ENCODE measurements around the gene ZMYM3. TPM values are rescaled to one million over a fixed set of nuclear protein-coding genes. Genes with fewer than 3 reads are reported as not detected.
"Not testable (repeated sequence)": the region's sequence is repeated elsewhere in the genome, so short reads cannot be mapped to it uniquely, and the experiment has no call there.

ZMYM3 gene
- total RNA-seq, 4 donors from 2014 or later = 5.7 to 10.9 (median 8.3) TPM

GRCh38 chrX:71283403-71284143, 29.6 kb upstream of the ZMYM3 start, which contains the start of gene NONO:
NONO (plus strand) TSS chrX:71283635; CDS start chrX:71290638, 7,003 bp downstream.
- 2 to 21% methylated on average over 9 to 21 of the region's 57 CpGs for WGBS, 2 donors
- intact Hi-C loops (cut with DNase I) = no loop called here
- Histone ChIP-seq H3K4me1 (peaks cover 0 to 38% (median 0%) of the 10 kb centered on the region in 3 donors), H3K4me3 (peak within 1 kb of the TSS; percentile 61 to 72 (median 66)), H3K36me3 (no peaks in the 10 kb centered on the region), H3K27ac (peak within 1 kb of the TSS; percentile 87 to 95 (median 91)), H3K27me3 (no peaks in the 10 kb centered on the region), H3K9me3 (no peaks in the 10 kb centered on the region)
- peak; percentile 45 for DNase-seq
- no peak for TF ChIP-seq CTCF (IDR thresholded peaks at IDR 0.05)
- peak in 1 of 4 donors; percentile 81 for TF ChIP-seq POLR2A (IDR thresholded peaks at IDR 0.05)

GRCh38 chrX:71282514-71283402, 28.8 kb upstream of the ZMYM3 start:
- WGBS, 2 donors = 0 to 51% methylated on average over 9 to 16 of the region's 16 CpGs
- H3K27ac ChIP-seq = peak overlapping the region; percentile 87 to 95 (median 91)
- no peaks in the 10 kb centered on the region for H3K9me3 ChIP-seq
- H3K27me3 ChIP-seq = no peaks in the 10 kb centered on the region
- H3K36me3 ChIP-seq = no peaks in the 10 kb centered on the region
- intact Hi-C loops (cut with DNase I) = no loop called here
- H3K4me3 ChIP-seq = peak overlapping the region; percentile 61 to 72 (median 66)
- H3K4me1 ChIP-seq = peaks cover 0 to 32% (median 0%) of the 10 kb centered on the region in 3 donors
- DNase-seq = no peak
- TF ChIP-seq POLR2A (IDR thresholded peaks at IDR 0.05) (no peak), CTCF (IDR thresholded peaks at IDR 0.05) (no peak)

DNA sequence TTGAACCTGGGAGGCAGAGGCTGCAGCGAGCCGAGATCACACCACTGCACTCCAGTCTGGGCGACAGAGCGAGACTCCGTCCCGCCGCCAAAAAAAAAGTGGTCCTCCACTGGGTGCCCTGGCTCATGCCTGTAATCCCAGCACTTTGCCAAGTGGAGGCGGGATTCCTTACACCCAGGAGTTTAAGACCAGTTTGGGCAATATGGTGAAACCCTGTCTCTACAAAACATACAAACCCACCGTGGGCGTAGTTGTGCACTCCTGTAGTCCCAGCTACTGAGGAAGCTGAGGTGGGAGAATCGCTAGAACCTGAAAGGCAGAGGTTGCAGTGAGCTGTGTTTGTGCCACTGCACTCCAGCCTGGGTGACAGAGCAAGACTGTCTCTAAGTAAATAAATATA, 27.4 kb upstream of the ZMYM3 start:
- H3K27me3 ChIP-seq; H3K9me3 ChIP-seq; H3K36me3 ChIP-seq; H3K27ac ChIP-seq; intact Hi-C loops (cut with DNase I); DNase-seq; H3K4me3 ChIP-seq: not testable (repeated sequence)
- peaks cover 0 to 19% (median 0%) of the 10 kb centered on the region in 3 donors for H3K4me1 ChIP-seq
- WGBS, 2 donors = 76 to 100% methylated on average over 2 to 4 of the region's 11 CpGs

DNA sequence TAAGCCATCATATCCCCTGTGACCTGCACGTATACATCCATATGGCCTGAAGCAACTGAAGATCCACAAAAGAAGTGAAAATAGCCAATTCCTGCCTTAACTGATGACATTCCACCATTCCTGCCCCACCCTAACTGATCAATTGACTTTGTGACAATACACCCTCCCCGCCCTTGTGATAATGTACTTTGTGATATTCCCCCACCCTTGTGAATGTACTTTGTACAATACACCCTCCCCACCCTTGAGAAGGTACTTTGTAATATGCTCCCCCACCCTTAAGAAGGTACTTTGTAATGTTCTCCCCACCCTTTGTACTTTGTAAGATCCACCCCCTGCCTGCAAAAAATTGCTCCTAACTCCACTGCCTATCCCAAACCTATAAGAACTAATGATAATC, 18.4 kb upstream of the ZMYM3 start:
- DNase-seq; H3K4me1 ChIP-seq; H3K27me3 ChIP-seq; H3K27ac ChIP-seq; H3K4me3 ChIP-seq; H3K9me3 ChIP-seq; intact Hi-C loops (cut with DNase I); H3K36me3 ChIP-seq: not testable (repeated sequence)
- 63 to 67% methylated on average over 1 to 2 of the region's 2 CpGs for WGBS, 2 donors

DNA sequence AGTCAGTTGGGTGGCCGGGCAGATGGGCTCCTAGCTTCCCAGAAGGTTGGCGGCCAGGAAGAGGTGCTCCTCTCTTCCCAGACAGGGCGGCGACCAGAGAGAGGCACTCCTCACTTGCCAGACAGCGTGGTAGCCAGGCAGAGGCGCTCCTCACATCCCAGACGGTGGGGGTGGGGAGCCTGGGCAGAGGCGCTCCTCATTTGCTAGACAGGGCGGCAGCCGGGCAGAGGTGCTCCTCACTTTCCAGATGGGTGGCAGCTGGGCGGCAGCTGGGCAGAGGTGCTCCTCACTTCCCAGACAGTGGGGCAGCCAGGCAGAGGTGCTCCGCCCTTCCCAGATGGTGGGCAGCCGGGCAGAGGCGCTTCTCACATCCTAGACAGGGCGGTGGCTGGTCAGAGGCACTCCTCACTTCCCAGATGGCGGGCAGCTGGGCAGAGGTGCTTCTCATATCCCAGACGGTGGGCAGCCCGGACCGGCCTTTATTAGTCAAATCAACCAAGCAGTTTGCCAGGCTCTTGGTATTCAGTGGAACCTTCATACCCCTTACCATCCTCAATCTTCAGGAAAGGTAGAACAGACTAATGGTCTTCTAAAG, 16.0 kb upstream of the ZMYM3 start:
- no peak for DNase-seq
- TF ChIP-seq POLR2A (IDR thresholded peaks at IDR 0.05) = no peak
- no peak for TF ChIP-seq CTCF (IDR thresholded peaks at IDR 0.05)
- Histone ChIP-seq H3K9me3 (peaks cover 0 to 6% (median 0%) of the 10 kb centered on the region in 3 donors), H3K27me3 (no peaks in the 10 kb centered on the region), H3K4me3 (no peak overlapping the region), H3K36me3 (no peaks in the 10 kb centered on the region), H3K4me1 (no peaks in the 10 kb centered on the region), H3K27ac (no peak overlapping the region)
- 100% methylated on average over 1 to 2 of the region's 19 CpGs for WGBS, 2 donors
- intact Hi-C loops (cut with DNase I) = no loop called here

DNA sequence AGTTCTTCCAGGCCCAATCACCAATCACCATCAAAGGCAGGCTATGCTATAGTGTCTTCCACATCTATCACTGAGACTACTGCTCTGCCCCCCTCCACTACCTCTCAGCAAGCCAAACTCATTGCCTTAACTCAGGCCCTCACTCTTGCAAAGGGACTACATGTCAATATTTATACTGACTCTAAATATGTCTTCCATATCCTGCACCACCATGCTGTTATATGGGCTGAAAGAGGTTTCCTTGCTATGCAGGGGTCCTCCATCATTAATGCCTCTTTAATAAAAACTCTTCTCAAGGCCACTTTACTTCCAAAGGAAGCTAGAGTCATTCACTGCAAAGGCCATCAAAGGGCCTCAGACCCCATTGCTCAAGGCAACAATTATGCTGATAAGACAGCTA, 14.7 kb upstream of the ZMYM3 start:
- H3K27me3 ChIP-seq; DNase-seq; intact Hi-C loops (cut with DNase I); H3K36me3 ChIP-seq; H3K27ac ChIP-seq; H3K4me3 ChIP-seq; H3K9me3 ChIP-seq; H3K4me1 ChIP-seq: not testable (repeated sequence)
